LNCAP (cell line): Measurements from ENCODE around the gene RAPGEF1.

Experiments used
- TF ChIP-seq, protein P1 (sequence below): fragments of 450-650 bp; IDR thresholded peaks from 2 replicates; pipeline ENCODE4 v1.5.1; 2017; ENCODE audit warnings: mild to moderate bottlenecking

Gene RAPGEF1

DNA sequence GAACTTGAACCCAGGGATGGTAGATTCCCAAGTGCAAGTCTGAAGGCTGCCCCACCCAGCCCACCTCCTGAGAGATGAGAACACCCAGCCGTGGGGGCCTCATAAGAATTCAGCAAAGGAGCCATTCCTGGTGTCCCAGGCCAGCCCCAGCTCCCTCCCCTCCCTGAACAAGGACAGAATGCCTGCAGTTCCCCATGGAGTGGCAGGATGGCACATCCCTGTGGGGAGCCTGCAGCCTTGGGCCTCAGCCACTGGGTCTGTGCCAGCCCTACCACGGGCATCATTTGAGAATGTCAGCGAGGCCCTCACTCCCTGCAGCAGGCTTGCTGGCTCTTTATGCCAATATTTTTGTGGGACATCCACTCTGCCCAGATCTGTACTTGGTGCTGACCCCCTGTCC, 36.2 kb upstream of the RAPGEF1 start:
- TF ChIP-seq, protein P1, sequence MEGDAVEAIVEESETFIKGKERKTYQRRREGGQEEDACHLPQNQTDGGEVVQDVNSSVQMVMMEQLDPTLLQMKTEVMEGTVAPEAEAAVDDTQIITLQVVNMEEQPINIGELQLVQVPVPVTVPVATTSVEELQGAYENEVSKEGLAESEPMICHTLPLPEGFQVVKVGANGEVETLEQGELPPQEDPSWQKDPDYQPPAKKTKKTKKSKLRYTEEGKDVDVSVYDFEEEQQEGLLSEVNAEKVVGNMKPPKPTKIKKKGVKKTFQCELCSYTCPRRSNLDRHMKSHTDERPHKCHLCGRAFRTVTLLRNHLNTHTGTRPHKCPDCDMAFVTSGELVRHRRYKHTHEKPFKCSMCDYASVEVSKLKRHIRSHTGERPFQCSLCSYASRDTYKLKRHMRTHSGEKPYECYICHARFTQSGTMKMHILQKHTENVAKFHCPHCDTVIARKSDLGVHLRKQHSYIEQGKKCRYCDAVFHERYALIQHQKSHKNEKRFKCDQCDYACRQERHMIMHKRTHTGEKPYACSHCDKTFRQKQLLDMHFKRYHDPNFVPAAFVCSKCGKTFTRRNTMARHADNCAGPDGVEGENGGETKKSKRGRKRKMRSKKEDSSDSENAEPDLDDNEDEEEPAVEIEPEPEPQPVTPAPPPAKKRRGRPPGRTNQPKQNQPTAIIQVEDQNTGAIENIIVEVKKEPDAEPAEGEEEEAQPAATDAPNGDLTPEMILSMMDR = no peak

DNA sequence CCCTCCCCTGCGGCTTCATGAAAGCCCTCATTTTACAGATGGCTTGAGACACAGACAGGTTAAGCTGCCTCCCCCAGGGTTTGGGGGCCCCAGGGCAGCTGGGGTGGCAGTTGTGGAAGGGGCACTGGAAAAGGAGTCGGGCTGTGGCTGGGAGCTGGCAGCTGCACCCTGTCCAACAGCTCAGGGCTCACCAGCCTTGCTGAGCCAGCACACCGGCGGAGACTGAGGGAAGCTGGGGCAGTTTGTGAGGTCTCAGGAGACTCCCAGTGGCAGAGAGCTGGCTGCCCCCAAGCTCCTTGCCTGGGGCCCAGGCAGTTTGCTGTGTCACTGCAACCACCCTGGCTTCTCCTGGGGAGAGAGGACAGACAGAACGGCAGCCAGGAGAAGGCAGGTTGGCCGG, 34.8 kb upstream of the RAPGEF1 start:
- TF ChIP-seq, protein P1 = no peak

GRCh38 chr9:131773911-131774379, 34.1 kb upstream of the RAPGEF1 start:
- TF ChIP-seq, protein P1 = no peak

- TF ChIP-seq, protein P1 = no peak
These were observed 33.1 kb upstream of the RAPGEF1 start for GRCh38 chr9:131772940-131773339.

GRCh38 chr9:131771646-131772045, 31.8 kb upstream of the RAPGEF1 start:
- TF ChIP-seq, protein P1 = no peak

GRCh38 chr9:131769361-131769760, 29.5 kb upstream of the RAPGEF1 start:
- TF ChIP-seq, protein P1 = no peak

DNA sequence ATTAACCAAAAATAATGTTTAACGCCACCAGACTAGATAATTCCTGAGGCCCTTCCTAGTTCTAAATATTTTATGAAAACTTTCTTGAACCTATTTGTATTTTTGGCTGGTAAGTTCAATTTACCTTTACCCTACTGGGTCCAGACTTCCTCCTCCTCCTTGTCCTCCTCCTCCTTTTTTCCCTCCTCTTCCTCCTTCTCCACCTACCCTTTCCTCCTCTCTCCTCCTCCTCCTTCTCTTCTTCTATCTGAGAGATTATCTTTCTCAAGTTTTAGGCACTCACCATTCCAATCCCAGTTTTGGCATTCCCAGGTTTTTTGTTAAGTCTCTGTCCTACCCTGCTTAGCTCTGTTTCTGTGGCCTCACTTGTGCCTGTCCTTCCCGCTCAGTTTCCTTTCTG, 24.7 kb upstream of the RAPGEF1 start:
- TF ChIP-seq, protein P1 = no peak

DNA sequence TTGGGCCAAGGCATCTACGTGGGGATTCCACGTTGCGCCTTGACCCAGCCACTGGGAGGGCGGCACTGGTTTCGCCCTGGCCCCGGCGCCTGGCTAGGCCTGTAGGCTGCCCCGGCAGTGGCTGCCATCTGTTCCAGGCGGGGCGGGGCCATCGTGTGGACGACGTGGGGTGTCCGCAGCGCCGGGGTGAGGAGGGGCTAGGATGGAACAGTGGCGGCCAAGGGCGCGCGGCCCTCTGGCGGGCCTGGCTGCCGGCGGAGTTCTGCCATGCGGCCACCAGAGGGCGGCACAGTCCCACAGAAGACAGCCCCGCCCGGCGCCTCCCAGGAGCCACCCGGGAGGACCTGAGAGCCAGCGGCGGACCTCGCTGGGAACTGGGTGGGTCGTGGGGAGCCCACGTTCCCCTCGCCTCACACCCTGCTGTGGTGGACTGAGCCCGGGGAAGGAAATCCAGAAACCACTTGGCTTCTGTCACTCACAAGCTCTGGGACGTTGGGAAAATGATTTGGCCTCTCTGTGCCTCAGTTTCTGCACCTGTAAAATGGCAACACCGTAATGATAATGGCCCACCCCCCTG, 22.6 kb upstream of the RAPGEF1 start:
- TF ChIP-seq, protein P1 = peak; percentile 90
